Activated naive CD8-positive, alpha-beta T cell treated with anti-CD3 and anti-CD28 coated beads for 36 hours (primary cell): ENCODE data around the gene TMEM207. TPM values are rescaled to one million over a fixed set of nuclear protein-coding genes. Genes with fewer than 3 reads are reported as not detected.

Experiments used
- DNase-seq: peaks from one replicate; pipeline ENCODE4 v3.0.0; 2021
- H3K27ac Mint-ChIP-seq: one replicate; pipeline ENCODE4 v1.8.0; 2022; ENCODE audit warnings: mild to moderate bottlenecking, moderate library complexity, mixed read lengths
- H3K27me3 Mint-ChIP-seq: one replicate; pipeline ENCODE4 v1.8.0; 2022; ENCODE audit warnings: mild to moderate bottlenecking, mixed read lengths
- H3K36me3 Mint-ChIP-seq: one replicate; pipeline ENCODE4 v1.8.0; 2021; ENCODE audit warnings: mild to moderate bottlenecking, mixed read lengths
- H3K4me1 Mint-ChIP-seq: one replicate; pipeline ENCODE4 v1.8.0; 2021; ENCODE audit warnings: mixed read lengths
- H3K4me3 Mint-ChIP-seq: one replicate; pipeline ENCODE4 v1.8.0; 2022; ENCODE audit warnings: mild to moderate bottlenecking, moderate library complexity, mixed read lengths
- H3K9me3 Mint-ChIP-seq: one replicate; pipeline ENCODE4 v1.8.0; 2022; ENCODE audit warnings: mixed read lengths
- total RNA-seq, 2 experiments: library from RNA; stranded (reverse); gene quantifications; one replicate each; pipeline ENCODE4 v1.2.3, GENCODE V29; 2021

Gene TMEM207
- total RNA-seq, 2 experiments from 2014 or later, result not detected

DNA sequence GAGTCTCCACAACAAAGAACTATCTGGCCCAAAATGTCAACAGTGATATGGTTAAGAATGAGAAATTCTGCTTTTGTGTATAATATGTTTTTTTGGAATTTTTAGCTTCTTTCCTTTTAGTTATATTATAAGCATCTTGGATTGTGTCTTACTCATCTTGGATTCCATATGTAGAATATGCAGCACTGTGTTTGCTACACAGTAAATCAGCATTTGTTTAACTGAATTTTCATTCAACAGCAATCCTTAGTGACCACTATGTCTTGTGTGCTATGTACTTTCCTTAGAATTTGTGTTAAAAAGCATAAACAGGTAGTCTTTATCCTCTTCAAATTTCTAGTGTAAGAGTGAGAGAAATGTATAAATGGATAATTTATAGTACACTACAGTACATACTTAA, 18.2 kb upstream of the TMEM207 start:
- peaks cover 27% of the 10 kb centered on the region for H3K27me3 Mint-ChIP-seq
- no peak overlapping the region for H3K4me3 Mint-ChIP-seq
- H3K4me1 Mint-ChIP-seq, result no peaks in the 10 kb centered on the region
- no peaks in the 10 kb centered on the region for H3K36me3 Mint-ChIP-seq
- no peak for DNase-seq
- no peak overlapping the region for H3K27ac Mint-ChIP-seq
- peaks cover 12% of the 10 kb centered on the region for H3K9me3 Mint-ChIP-seq

DNA sequence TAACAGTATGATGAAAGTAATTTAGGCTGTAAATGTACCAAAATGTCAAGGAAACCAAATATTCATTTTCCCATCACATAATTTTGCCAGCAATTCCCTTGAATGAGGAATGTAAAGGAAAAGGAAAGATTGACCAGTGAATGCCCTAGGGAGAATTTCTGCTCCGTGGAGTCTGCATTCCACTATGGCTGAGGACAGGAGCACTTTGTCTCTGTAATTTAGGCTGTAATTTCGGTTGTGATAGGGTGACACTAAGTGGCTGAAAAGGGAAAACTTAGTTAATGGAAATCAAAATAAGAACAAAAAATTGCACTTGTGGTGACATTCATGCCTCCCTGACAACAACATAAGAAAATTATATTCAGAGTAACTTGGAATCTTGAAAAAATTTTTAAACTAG, 8.3 kb upstream of the TMEM207 start:
- Mint-ChIP-seq H3K9me3 (no peaks in the 10 kb centered on the region), H3K36me3 (no peaks in the 10 kb centered on the region), H3K4me1 (no peaks in the 10 kb centered on the region), H3K27me3 (peaks cover 28% of the 10 kb centered on the region), H3K4me3 (no peak overlapping the region), H3K27ac (no peak overlapping the region)
- no peak for DNase-seq

DNA sequence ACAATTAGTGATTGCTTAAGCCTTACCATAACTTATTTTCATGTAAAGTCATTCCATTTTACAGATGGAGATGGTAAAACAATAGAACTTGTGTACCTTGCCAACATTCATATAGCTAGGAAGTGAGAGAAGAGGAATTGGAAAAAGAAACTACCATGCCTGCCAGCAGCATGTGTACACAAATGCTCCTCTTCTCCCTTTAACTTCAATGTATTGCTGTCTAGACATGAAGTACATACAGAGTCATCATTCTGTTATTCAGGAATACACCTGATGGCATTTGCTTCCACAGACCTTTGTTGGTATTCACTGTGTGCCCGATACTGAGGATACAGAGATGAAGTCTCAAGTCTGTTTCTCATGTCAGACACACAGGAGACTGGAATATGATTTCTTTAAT, 7.1 kb upstream of the TMEM207 start:
- Mint-ChIP-seq H3K4me1 (no peaks in the 10 kb centered on the region), H3K27me3 (peaks cover 19% of the 10 kb centered on the region), H3K27ac (no peak overlapping the region), H3K4me3 (no peak overlapping the region), H3K36me3 (no peaks in the 10 kb centered on the region), H3K9me3 (no peaks in the 10 kb centered on the region)
- DNase-seq, result no peak

DNA sequence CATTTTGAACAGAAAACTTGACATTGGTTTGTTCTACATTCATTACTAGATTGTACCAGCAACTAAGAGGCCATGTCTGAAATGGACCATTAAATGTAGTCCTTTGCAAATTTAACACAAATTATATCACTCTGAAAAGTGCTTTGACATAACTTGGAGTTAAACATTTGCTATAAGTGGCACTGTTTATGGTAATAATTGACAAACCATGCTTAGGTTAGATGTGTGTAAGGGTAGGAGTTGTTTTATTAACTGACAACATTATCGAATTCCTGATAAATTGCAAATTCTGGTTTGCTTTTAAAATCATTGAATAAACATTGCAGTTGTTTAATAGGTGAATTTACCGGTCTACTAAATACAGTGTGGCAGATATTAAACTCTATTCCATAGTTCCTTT, 6.1 kb upstream of the TMEM207 start:
- H3K27me3 Mint-ChIP-seq, result peaks cover 23% of the 10 kb centered on the region
- no peaks in the 10 kb centered on the region for H3K4me1 Mint-ChIP-seq
- H3K9me3 Mint-ChIP-seq, result no peaks in the 10 kb centered on the region
- no peak overlapping the region for H3K27ac Mint-ChIP-seq
- no peak for DNase-seq
- no peaks in the 10 kb centered on the region for H3K36me3 Mint-ChIP-seq
- H3K4me3 Mint-ChIP-seq, result no peak overlapping the region

DNA sequence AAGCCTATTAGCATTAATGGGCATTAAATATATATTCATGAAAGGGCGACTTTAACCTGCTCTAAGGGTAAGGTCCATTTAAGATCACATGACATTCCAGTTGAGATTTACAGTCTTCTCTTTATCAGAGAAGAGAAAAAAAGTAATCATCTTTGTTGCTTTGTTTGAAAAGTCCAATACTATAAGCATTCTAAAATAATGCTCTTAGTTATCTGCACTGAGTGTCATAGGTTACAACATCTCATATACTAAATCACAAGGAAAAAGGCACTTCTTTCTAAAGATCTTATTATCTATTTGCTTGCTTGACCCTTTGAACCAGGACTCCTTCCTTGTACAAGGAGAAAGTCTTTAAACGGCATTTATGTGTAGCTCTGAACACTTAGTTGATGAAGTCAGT, 1.4 kb downstream of the TMEM207 start:
- Mint-ChIP-seq H3K36me3 (no peaks in the 10 kb centered on the region), H3K4me3 (no peak overlapping the region), H3K27ac (no peak overlapping the region), H3K4me1 (peaks cover 6% of the 10 kb centered on the region), H3K9me3 (no peaks in the 10 kb centered on the region), H3K27me3 (peaks cover 13% of the 10 kb centered on the region)
- no peak for DNase-seq

DNA sequence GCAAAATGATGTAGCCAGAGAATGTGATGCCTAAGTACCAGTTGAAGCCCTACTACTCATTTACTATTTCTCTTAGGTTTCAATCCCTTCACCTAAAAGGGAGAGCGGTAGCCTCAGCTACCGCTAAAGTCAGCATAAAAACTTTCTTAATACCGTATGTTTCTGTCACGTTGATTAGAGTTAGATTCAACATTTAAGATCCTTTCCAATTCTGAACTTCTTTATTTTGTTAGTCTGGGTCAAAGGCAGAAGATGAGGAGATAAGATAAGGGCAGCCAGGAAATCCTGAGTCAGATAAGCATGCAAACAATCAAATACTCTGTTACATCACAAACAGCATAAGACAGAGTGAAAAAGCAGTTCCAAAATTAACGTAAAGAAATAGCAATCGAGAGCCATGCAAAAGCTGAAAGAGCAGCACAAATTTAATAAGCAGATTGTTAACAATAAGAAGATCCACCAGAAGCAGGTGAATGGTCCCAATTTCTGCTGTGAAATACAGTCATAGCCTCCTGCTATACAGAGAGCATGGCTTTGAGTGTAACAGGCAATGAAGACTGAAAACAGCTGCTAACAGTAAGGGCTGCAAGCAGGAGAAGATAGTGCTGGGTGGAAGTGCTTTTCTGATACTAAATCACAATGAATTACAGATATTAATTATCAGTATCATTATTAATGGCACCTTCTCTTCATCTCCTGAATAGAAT, 3.0 kb downstream of the TMEM207 start:
- H3K36me3 Mint-ChIP-seq, result no peaks in the 10 kb centered on the region
- H3K27ac Mint-ChIP-seq, result no peak overlapping the region
- peaks cover 6% of the 10 kb centered on the region for H3K4me1 Mint-ChIP-seq
- no peaks in the 10 kb centered on the region for H3K9me3 Mint-ChIP-seq
- peaks cover 15% of the 10 kb centered on the region for H3K27me3 Mint-ChIP-seq
- no peak overlapping the region for H3K4me3 Mint-ChIP-seq
- DNase-seq, result no peak

DNA sequence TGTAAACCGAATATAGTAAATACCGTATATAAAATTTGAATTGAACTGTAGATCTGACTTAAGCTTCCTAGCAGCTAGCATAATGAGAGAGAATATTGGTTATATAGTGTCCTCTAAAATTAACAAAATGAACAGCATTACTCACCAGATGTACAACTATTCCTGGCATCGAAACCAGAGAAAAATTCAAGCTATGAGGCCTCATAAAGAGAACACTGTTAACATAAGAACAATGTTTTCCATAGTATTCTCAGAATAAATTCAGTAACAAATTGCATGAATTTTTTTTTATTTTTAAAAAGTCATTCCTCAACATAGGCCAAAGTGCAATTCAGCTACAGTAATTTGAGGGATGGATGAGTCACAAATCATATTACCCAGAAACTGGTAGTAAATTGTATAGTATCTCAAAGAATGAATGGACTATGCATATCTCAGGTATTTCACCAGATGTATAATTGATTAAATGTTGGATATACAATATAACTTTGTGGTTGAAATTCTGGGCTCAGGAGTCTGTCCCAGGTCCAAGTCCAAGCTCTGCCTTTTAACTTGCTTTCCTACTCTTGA, 5.0 kb downstream of the TMEM207 start:
- H3K27ac Mint-ChIP-seq, result no peak overlapping the region
- DNase-seq, result no peak
- peaks cover 6% of the 10 kb centered on the region for H3K4me1 Mint-ChIP-seq
- H3K9me3 Mint-ChIP-seq, result no peaks in the 10 kb centered on the region
- H3K27me3 Mint-ChIP-seq, result peaks cover 11% of the 10 kb centered on the region
- H3K4me3 Mint-ChIP-seq, result no peak overlapping the region
- no peaks in the 10 kb centered on the region for H3K36me3 Mint-ChIP-seq

DNA sequence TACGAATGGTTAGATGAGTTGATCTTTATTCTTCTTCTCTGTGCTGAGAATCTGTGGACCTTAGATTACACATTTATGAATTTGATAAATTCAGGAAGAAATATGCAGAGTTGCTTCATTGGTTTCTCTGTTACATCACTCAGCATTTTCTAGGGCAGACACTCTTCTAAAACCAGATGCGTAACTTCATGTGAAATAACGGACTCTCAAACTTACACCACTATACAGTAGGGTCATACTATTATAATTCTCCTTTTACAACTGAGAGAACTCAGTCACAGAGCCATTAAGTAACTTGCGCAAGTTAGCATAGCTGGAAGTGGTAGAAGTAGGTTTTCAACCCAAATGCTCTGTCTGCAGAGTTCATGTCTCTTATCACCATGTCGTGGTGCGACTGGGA, 5.7 kb downstream of the TMEM207 start:
- Mint-ChIP-seq H3K4me3 (no peak overlapping the region), H3K36me3 (no peaks in the 10 kb centered on the region)

DNA sequence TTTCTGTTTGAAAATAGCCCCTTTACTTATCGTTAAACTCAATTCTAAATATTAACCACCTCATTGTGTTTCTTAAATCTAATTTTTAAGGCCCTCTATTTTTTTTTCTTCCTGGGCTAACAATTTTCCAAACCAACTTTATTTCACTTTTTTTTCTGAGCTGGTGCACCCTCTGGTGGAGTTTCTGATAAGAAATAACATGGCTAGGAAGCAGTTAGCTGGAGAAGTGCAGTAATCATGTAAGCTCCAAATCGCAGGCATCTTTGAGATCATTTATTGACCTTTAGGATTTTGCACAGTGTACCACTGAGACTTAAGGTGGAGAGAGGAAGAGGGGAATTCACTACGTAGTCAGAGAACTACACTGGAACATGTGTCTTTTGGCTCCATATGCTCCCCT, 6.4 kb downstream of the TMEM207 start:
- DNase-seq, result no peak
- H3K36me3 Mint-ChIP-seq, result no peaks in the 10 kb centered on the region
- no peaks in the 10 kb centered on the region for H3K9me3 Mint-ChIP-seq
- no peak overlapping the region for H3K27ac Mint-ChIP-seq
- peaks cover 6% of the 10 kb centered on the region for H3K4me1 Mint-ChIP-seq
- H3K4me3 Mint-ChIP-seq, result no peak overlapping the region
- H3K27me3 Mint-ChIP-seq, result peaks cover 14% of the 10 kb centered on the region

More for the DNA sequence above, 5.7 kb downstream of the TMEM207 start:
- DNase-seq, result no peak
- peaks cover 6% of the 10 kb centered on the region for H3K4me1 Mint-ChIP-seq
- no peaks in the 10 kb centered on the region for H3K9me3 Mint-ChIP-seq
- H3K27me3 Mint-ChIP-seq, result peaks cover 14% of the 10 kb centered on the region
- no peak overlapping the region for H3K27ac Mint-ChIP-seq

DNA sequence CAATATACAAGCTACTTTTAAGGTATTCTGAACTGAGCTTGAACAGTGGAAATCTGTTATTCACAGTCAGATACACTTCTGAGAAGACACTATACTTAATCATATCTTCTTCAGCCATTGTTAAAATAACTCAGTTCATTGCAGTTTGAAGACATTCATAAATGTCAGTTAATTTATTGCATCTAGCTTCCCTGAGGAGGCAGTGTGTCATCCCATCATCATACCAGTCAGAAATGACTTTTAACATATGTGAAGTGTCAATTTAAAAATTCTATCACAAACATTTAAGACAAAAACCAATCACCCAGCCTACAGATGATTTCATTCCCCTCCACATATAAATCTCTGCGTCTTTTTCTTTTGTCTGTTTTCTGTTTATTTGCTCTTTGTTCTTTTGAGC, 7.5 kb downstream of the TMEM207 start:
- no peaks in the 10 kb centered on the region for H3K9me3 Mint-ChIP-seq
- H3K27me3 Mint-ChIP-seq, result peaks cover 12% of the 10 kb centered on the region
- DNase-seq, result no peak
- no peak overlapping the region for H3K4me3 Mint-ChIP-seq
- no peak overlapping the region for H3K27ac Mint-ChIP-seq
- no peaks in the 10 kb centered on the region for H3K36me3 Mint-ChIP-seq
- peaks cover 6% of the 10 kb centered on the region for H3K4me1 Mint-ChIP-seq

DNA sequence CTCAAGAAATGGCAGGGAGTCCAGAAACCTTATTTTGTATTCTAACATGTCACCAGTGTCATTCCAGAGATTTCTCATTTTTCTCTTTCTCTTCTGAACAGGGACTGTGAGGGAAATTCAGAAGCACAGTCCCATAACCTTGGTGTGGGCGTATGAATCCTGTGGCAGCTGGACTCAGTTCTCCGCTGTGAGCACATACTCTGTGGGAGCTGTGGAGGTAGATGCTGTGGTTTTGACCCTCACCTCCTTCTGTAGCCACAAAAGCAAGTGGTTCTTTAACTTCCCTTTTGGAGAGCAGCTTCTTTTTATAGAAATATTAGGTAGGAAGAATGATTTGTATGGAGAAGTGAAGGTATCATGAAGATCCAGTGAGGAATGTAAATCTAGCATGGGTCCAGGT, 13.4 kb downstream of the TMEM207 start:
- H3K4me3 Mint-ChIP-seq, result no peak overlapping the region
- peaks cover 34% of the 10 kb centered on the region for H3K27me3 Mint-ChIP-seq
- H3K36me3 Mint-ChIP-seq, result no peaks in the 10 kb centered on the region
- DNase-seq, result no peak
- H3K27ac Mint-ChIP-seq, result no peak overlapping the region
- H3K4me1 Mint-ChIP-seq, result no peaks in the 10 kb centered on the region
- no peaks in the 10 kb centered on the region for H3K9me3 Mint-ChIP-seq

DNA sequence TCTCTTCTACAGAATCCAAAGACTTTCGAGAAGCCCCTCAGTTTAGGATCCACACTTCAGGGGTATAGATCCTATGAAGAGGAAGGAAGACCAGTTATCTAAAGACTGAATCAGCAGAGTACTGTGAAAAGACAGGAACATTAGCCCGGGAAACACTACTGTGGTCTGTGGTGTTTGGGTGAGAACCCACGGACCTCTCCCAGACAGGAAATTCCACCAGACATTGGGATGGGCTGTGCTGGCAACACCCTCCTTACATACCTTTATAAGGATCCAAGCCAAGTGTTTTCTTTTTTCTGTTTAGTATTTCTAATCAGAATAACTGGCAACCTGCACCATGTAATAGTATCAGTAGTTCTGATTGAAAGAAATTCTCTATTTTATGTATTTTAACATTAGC, 14.1 kb downstream of the TMEM207 start:
- Mint-ChIP-seq H3K36me3 (no peaks in the 10 kb centered on the region), H3K9me3 (no peaks in the 10 kb centered on the region), H3K4me3 (no peak overlapping the region), H3K4me1 (no peaks in the 10 kb centered on the region), H3K27me3 (peaks cover 34% of the 10 kb centered on the region), H3K27ac (no peak overlapping the region)
- DNase-seq, result no peak

DNA sequence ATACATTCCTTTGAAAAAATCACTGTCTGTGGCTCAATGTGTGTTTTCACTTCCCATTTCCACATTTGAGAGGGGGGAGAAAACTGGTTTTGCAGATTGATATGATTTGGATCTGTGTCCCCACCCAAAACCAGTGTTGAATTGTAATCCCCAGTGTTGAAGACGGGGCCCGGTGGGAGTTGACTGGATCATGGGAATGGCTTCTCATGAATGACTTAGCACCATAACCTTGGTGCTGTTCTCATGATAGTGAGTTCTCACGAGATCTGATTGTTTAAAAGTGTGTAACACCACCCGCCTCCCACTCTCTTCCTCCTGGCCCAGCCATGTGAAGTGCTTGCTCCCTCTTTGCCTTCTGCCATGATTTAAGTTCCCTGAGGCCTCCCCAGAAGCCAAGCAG, 16.1 kb downstream of the TMEM207 start:
- H3K4me3 Mint-ChIP-seq, result no peak overlapping the region
- no peaks in the 10 kb centered on the region for H3K4me1 Mint-ChIP-seq
- peaks cover 31% of the 10 kb centered on the region for H3K27me3 Mint-ChIP-seq
- H3K27ac Mint-ChIP-seq, result no peak overlapping the region
- no peaks in the 10 kb centered on the region for H3K36me3 Mint-ChIP-seq
- DNase-seq, result no peak
- no peaks in the 10 kb centered on the region for H3K9me3 Mint-ChIP-seq

DNA sequence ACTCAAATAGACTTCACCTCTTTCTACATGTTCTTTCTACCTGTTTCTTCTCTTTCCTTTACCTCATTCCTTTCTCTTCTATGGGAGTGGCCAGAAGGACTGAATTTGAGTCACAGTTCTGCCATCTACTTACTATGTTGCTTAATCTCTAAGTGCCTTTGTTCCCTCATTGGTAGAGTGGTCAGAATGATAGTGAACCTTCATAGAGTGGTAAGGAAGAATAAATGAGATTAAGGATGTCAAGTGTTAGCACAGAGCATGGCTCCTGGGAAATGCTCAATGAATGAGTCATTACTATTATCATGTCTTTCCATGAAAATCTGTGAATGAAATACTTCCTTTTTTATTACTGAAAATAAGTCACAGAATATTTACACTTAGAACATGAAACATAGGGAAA, 17.5 kb downstream of the TMEM207 start:
- no peak for DNase-seq
- Mint-ChIP-seq H3K36me3 (no peaks in the 10 kb centered on the region), H3K4me3 (no peak overlapping the region), H3K27ac (no peak overlapping the region), H3K4me1 (no peaks in the 10 kb centered on the region), H3K27me3 (peaks cover 29% of the 10 kb centered on the region), H3K9me3 (no peaks in the 10 kb centered on the region)

DNA sequence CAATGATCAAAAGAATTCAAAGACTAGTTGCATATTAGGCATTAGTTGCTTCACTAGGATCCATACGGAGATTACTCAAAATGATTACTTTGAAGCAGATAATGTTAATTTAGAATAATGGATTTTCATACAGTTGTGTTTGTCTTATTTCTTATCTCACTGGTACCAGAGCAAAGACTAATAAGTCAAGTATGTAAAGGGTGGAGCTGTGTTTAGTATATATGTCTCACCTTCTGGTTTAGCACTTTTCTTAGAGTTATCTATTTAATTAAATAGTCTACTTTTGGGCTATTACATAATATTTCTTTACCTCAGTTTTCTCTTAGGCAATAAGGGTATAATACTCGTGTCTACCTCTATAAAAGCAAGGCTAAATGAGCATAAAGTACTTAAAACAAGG, 18.8 kb downstream of the TMEM207 start:
- Mint-ChIP-seq H3K4me1 (no peaks in the 10 kb centered on the region), H3K27ac (no peak overlapping the region), H3K36me3 (no peaks in the 10 kb centered on the region), H3K9me3 (no peaks in the 10 kb centered on the region), H3K4me3 (no peak overlapping the region), H3K27me3 (peaks cover 18% of the 10 kb centered on the region)
- DNase-seq, result no peak

DNA sequence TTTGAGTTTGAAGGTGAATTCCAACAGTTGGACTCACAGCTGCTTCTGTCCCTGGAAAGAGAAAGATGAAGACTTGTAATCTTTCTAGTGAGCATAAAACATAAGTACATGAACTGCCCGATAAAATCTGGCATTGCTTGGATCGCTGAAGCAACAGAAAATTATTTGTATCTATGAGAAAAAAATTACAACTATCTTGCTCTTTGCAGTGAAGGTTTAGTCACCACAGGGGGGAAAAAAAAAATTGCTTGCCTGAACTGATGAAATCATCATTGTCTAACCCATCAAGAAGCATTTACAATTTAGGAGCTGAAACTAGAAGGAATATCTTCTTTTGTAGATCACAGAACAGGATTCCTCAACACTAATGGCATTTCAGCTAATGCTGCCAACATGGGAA, 20.0 kb downstream of the TMEM207 start:
- H3K36me3 Mint-ChIP-seq, result no peaks in the 10 kb centered on the region

More for the DNA sequence above, 20.0 kb downstream of the TMEM207 start:
- no peaks in the 10 kb centered on the region for H3K9me3 Mint-ChIP-seq
- DNase-seq, result no peak
- no peaks in the 10 kb centered on the region for H3K4me1 Mint-ChIP-seq
- peaks cover 22% of the 10 kb centered on the region for H3K27me3 Mint-ChIP-seq
- H3K4me3 Mint-ChIP-seq, result no peak overlapping the region
- no peak overlapping the region for H3K27ac Mint-ChIP-seq
